Rectal smooth muscle tissue (tissue), 1 donor: ENCODE results near the gene TMEM168.
"Not testable (repeated sequence)": the region's sequence is repeated elsewhere in the genome, so short reads cannot be mapped to it uniquely, and the experiment has no call there.

ENCODE experiments used
- H3K27ac ChIP-seq: one replicate; pipeline ENCODE4 v1.7.0; 2013; ENCODE audit warnings: low read depth, low read length, inconsistent platforms
- H3K27me3 ChIP-seq: one replicate; pipeline ENCODE4 v1.7.0; 2013; ENCODE audit warnings: low read length; ENCODE audit not compliant: control insufficient read depth, insufficient read depth
- H3K36me3 ChIP-seq: one replicate; pipeline ENCODE4 v1.7.0; 2013; ENCODE audit warnings: low read length; ENCODE audit not compliant: control insufficient read depth, insufficient read depth
- H3K4me1 ChIP-seq: one replicate; pipeline ENCODE4 v1.7.0; 2013; ENCODE audit warnings: low read length; ENCODE audit not compliant: control insufficient read depth, insufficient read depth
- H3K4me3 ChIP-seq: one replicate; pipeline ENCODE4 v1.7.0; 2013; ENCODE audit warnings: low read length
- H3K9ac ChIP-seq: one replicate; pipeline ENCODE4 v1.7.0; 2013; ENCODE audit warnings: low read length

The TMEM168 gene

GRCh38 chr7:112798274-112799159, 8.3 kb upstream of the TMEM168 start:
- Histone ChIP-seq H3K27ac (no peak overlapping the region), H3K36me3 (no peaks in the 10 kb centered on the region), H3K4me3 (no peak overlapping the region), H3K9ac (no peak overlapping the region), H3K4me1 (no peaks in the 10 kb centered on the region), H3K27me3 (no peaks in the 10 kb centered on the region)

- H3K4me1 ChIP-seq, H3K27me3 ChIP-seq, H3K9ac ChIP-seq, H3K36me3 ChIP-seq, H3K4me3 ChIP-seq, H3K27ac ChIP-seq: not testable (repeated sequence)
Observed at GRCh38 chr7:112796552-112796951, 6.4 kb upstream of the TMEM168 start.

- Histone ChIP-seq H3K9ac (no peak overlapping the region), H3K27ac (no peak overlapping the region), H3K36me3 (no peaks in the 10 kb centered on the region), H3K27me3 (no peaks in the 10 kb centered on the region), H3K4me1 (peaks cover 5% of the 10 kb centered on the region), H3K4me3 (no peak overlapping the region)
Observed at GRCh38 chr7:112792441-112792840, 2.2 kb upstream of the TMEM168 start.

GRCh38 chr7:112791465-112792168, 1.4 kb upstream of the TMEM168 start:
- no peaks in the 10 kb centered on the region for H3K36me3 ChIP-seq
- peaks cover 5% of the 10 kb centered on the region for H3K4me1 ChIP-seq
- no peak overlapping the region for H3K9ac ChIP-seq
- no peaks in the 10 kb centered on the region for H3K27me3 ChIP-seq
- no peak overlapping the region for H3K4me3 ChIP-seq
- H3K27ac ChIP-seq = no peak overlapping the region

GRCh38 chr7:112790586-112791003, 402 bp upstream of the TMEM168 start:
- peak overlapping the region; percentile 90 for H3K27ac ChIP-seq
- H3K4me3 ChIP-seq = peak overlapping the region; percentile 100
- H3K36me3 ChIP-seq = no peaks in the 10 kb centered on the region
- H3K27me3 ChIP-seq = no peaks in the 10 kb centered on the region
- H3K9ac ChIP-seq = no peak overlapping the region
- H3K4me1 ChIP-seq = peaks cover 5% of the 10 kb centered on the region

GRCh38 chr7:112789453-112789816, 758 bp downstream of the TMEM168 start:
- Histone ChIP-seq H3K4me3 (peak overlapping the region; percentile 100), H3K4me1 (peaks cover 7% of the 10 kb centered on the region), H3K9ac (peak overlapping the region; percentile 98), H3K36me3 (no peaks in the 10 kb centered on the region), H3K27ac (peak overlapping the region; percentile 90), H3K27me3 (no peaks in the 10 kb centered on the region)

- Histone ChIP-seq H3K27ac (no peak overlapping the region), H3K36me3 (peaks cover 3% of the 10 kb centered on the region), H3K4me1 (peaks cover 7% of the 10 kb centered on the region), H3K4me3 (peak overlapping the region; percentile 100), H3K27me3 (no peaks in the 10 kb centered on the region), H3K9ac (no peak overlapping the region)
Observed at GRCh38 chr7:112788778-112789343, 1.3 kb downstream of the TMEM168 start.

GRCh38 chr7:112784603-112785002, 5.6 kb downstream of the TMEM168 start:
- H3K4me3 ChIP-seq = no peak overlapping the region
- H3K36me3 ChIP-seq = peaks cover 6% of the 10 kb centered on the region
- H3K4me1 ChIP-seq = peaks cover 7% of the 10 kb centered on the region
- H3K27me3 ChIP-seq = no peaks in the 10 kb centered on the region
- no peak overlapping the region for H3K9ac ChIP-seq
- H3K27ac ChIP-seq = no peak overlapping the region

GRCh38 chr7:112782498-112782897, 7.7 kb downstream of the TMEM168 start:
- Histone ChIP-seq H3K27me3 (no peaks in the 10 kb centered on the region), H3K36me3 (peaks cover 6% of the 10 kb centered on the region), H3K27ac (no peak overlapping the region), H3K9ac (no peak overlapping the region), H3K4me1 (peaks cover 2% of the 10 kb centered on the region), H3K4me3 (no peak overlapping the region)

- H3K36me3 ChIP-seq = peaks cover 6% of the 10 kb centered on the region
- no peaks in the 10 kb centered on the region for H3K27me3 ChIP-seq
- H3K9ac ChIP-seq = no peak overlapping the region
- H3K4me3 ChIP-seq = no peak overlapping the region
- peaks cover 2% of the 10 kb centered on the region for H3K4me1 ChIP-seq
- H3K27ac ChIP-seq = no peak overlapping the region
Observed at GRCh38 chr7:112781558-112781957, 8.6 kb downstream of the TMEM168 start.

- no peak overlapping the region for H3K27ac ChIP-seq
- H3K4me1 ChIP-seq = peaks cover 2% of the 10 kb centered on the region
- H3K36me3 ChIP-seq = peaks cover 6% of the 10 kb centered on the region
- H3K4me3 ChIP-seq = no peak overlapping the region
- H3K27me3 ChIP-seq = no peaks in the 10 kb centered on the region
- no peak overlapping the region for H3K9ac ChIP-seq
Observed at GRCh38 chr7:112781110-112781509, 9.1 kb downstream of the TMEM168 start.

- peaks cover 6% of the 10 kb centered on the region for H3K36me3 ChIP-seq
- H3K4me1 ChIP-seq = no peaks in the 10 kb centered on the region
- H3K27me3 ChIP-seq = no peaks in the 10 kb centered on the region
- no peak overlapping the region for H3K9ac ChIP-seq
- H3K4me3 ChIP-seq = no peak overlapping the region
- no peak overlapping the region for H3K27ac ChIP-seq
Observed at GRCh38 chr7:112779667-112780066, 10.5 kb downstream of the TMEM168 start.
